ENCODE results near the gene ATP6V0B.

ATP6V0B gene

DNA sequence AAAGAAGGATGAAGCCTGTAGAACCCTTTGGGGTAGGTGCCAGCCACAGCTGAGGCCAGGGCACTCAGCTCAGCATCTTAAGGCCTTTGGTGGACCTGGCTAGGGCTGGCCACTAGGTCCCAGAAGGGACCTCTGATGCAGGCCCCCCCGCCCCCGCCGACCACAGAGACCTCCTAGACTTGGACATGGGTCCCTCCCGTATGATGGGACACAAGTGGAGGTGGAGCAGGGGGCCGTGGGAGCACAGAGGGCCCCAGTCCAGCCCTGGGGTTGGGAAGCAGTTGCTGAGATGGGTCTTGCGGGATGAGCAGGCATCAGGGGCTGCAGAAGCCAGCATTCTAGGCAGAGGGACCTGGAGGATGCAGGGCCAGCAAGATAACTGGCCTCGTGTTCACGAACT lies 7.5 kb downstream of the ATP6V0B start:
- TF ChIP-seq, protein P1, sequence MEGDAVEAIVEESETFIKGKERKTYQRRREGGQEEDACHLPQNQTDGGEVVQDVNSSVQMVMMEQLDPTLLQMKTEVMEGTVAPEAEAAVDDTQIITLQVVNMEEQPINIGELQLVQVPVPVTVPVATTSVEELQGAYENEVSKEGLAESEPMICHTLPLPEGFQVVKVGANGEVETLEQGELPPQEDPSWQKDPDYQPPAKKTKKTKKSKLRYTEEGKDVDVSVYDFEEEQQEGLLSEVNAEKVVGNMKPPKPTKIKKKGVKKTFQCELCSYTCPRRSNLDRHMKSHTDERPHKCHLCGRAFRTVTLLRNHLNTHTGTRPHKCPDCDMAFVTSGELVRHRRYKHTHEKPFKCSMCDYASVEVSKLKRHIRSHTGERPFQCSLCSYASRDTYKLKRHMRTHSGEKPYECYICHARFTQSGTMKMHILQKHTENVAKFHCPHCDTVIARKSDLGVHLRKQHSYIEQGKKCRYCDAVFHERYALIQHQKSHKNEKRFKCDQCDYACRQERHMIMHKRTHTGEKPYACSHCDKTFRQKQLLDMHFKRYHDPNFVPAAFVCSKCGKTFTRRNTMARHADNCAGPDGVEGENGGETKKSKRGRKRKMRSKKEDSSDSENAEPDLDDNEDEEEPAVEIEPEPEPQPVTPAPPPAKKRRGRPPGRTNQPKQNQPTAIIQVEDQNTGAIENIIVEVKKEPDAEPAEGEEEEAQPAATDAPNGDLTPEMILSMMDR (conservative IDR thresholded peaks at IDR 0.05), result no peak
- no peak for TF ChIP-seq ZFX (IDR thresholded peaks at IDR 0.05)

DNA sequence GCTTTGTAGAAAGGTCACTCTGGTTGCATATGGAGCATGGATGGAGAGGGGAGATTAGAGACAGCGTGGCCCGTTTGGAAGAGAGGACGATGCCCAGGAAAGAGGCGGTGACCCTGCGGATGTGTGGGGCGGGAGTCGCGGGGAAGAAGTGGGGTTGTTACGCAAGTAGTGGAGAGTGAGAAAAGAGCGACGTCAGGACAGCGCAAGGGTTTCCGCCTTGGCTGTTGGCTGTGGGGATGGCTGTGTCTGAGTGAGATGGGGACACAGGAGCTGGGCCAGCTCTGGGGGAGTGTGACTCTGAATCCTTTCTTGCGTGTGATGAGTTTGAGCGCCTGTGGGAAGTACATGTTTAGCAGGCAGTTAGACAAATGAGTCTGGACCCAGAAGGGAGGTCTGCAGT lies 8.0 kb downstream of the ATP6V0B start:
- H3K27ac ChIP-seq, result no peak overlapping the region
- no peak for TF ChIP-seq ZFX (IDR thresholded peaks at IDR 0.05)
- TF ChIP-seq, protein P1 (conservative IDR thresholded peaks at IDR 0.05), result no peak

More for the DNA sequence above, 7.5 kb downstream of the ATP6V0B start:
- H3K27ac ChIP-seq, result no peak overlapping the region

DNA sequence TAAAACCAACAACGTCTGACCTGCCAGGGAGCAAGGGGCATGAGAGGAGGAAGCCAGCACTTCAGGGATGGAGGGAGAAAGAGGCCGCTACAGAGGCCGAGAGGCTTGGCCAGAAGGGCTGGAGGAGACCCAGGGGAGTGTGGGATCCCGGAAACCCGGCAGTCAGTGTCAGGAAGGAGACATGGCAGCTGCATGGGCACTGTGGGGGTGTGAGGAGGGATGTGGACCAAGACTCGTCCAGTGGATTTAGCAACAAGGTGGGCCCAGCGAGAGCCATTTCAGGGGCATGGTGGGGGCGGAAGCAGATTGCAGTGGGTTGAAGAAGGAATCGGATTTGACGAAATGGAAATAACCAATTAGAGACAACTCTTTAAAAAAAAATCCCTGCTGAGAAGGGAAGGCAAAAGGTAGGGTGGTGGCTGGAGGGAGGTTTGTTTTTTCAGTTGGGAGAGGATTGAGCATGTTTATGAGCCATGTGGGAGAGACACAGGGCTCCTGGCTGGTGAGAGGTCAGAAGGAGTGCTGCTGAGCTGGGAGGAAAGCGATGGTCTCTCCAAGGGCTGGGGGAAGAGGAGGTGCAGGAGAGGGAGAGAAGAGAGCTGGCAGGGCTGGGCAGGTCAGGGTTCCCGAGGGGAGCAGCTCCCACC lies 8.6 kb downstream of the ATP6V0B start:
- no peak for TF ChIP-seq ZFX (IDR thresholded peaks at IDR 0.05)
- TF ChIP-seq, protein P1 (conservative IDR thresholded peaks at IDR 0.05), result no peak
- no peak overlapping the region for H3K27ac ChIP-seq

DNA sequence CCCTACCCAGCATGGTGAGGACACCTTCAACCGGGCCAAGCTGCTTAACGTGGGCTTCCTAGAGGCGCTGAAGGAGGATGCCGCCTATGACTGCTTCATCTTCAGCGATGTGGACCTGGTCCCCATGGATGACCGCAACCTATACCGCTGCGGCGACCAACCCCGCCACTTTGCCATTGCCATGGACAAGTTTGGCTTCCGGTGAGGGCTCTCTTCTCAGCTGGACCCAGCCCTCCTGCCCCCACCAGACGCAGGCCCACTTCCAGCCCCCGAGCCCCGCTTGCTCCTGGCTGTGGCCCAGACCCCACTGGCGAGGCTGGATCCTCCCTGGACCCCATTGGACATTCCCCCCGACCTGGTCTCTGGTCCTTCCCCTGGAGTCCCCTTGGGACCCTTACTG lies 10.1 kb downstream of the ATP6V0B start:
- H3K27ac ChIP-seq, result no peak overlapping the region
- TF ChIP-seq, protein P1 (conservative IDR thresholded peaks at IDR 0.05), result no peak
- TF ChIP-seq ZFX (IDR thresholded peaks at IDR 0.05), result no peak

DNA sequence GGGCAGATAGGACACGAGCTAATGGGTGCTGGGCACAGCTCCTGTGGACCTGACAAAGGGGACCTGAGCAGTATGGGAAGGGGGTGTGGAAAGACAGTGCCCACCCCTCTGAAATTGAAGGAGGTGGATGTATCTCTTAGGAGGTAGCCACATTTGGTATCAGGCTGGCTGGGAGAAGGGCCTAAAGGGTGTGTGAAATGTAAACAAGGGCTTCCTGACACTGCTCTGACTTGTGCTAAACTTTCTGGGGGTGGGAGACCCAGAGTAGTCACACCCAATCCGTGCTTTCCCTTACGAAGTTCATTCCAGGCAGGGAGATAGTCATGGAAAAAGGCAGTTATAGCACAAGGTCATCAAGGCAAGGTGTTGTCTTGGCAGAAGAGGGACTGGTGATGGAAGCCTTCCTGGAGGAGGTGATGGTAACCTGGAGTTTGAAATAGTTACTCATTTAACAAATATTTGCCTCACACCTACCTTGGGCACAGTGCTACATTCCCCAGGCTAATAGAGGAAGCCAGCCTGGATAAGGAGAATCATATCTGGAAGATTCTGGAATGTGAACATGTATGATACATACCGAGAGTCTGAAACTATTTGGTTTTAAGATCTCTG lies 11.3 kb downstream of the ATP6V0B start:
- no peak overlapping the region for H3K27ac ChIP-seq
- no peak for TF ChIP-seq ZFX (IDR thresholded peaks at IDR 0.05)
- TF ChIP-seq, protein P1 (conservative IDR thresholded peaks at IDR 0.05), result no peak

DNA sequence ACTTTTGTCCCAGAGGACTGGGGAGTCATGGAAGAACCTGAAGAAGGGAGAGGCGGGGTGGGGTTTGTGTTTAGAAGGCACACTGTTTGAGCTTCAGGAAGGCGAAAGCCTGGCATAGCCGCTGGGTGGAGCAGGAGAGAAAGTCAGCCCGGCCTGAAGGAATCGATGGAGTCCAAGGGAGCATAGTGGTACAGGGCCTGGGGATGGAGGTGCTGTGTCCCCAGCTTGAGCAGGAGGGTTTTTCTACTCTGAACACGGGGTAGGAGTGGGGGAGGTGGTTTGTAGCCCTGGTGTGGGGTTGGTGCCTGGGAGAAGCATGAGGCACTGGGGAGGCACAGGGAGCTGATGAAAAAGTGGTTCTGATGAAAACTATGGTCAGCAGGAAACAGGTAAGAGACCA lies 12.0 kb downstream of the ATP6V0B start:
- TF ChIP-seq, protein P1 (conservative IDR thresholded peaks at IDR 0.05), result no peak
- no peak for TF ChIP-seq ZFX (IDR thresholded peaks at IDR 0.05)
- no peak overlapping the region for H3K27ac ChIP-seq

DNA sequence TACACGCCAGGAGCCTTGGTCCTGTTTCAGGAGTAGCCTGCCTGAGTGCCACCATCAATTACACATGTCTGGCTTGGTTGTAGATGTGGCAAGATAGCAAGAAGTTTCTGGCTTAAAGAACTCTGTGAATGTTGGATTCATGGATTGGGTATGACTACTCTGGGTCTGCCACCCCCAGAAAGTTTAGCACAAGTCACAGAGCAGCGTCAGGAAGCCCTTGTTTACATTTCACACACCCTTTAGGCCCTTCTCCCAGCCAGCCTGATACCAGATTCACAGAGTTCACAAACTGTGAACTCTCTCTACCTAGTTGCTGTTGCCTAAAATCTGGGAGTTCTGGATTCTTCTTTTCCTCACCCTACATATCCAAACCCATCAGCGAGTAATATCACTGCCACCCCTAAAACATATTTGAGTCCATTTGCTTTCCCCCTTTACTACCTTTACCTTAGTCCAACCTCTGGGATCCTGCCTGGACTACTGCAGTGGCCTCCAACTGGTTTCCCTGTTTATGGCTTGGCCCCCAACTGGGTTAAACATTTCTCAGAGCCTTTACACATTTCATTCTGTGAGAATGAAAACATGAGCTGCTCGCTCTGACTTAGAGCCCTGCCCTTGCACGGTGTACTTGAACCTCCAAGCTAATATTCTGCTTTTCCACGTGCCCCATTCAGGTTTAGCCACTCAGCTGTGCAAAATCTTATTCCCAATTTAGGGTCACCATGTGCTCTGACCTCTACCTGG lies 12.6 kb downstream of the ATP6V0B start:
- H3K27ac ChIP-seq, result no peak overlapping the region
- TF ChIP-seq, protein P1 (conservative IDR thresholded peaks at IDR 0.05), result no peak
- TF ChIP-seq ZFX (IDR thresholded peaks at IDR 0.05), result no peak

Measured in C4-2B (cell line).